Activated gamma-delta T cell treated with anti-CD3 and anti-CD28 coated beads, Interleukin-2, amount 50 U/mL, for 16 hours (primary cell): Measurements from ENCODE around the gene ATF3.

Experiments used
- DNase-seq: peaks from one replicate; pipeline ENCODE4 v3.0.0-alpha.2; 2020; ENCODE audit warnings: low read depth

ATF3 gene, protein sequence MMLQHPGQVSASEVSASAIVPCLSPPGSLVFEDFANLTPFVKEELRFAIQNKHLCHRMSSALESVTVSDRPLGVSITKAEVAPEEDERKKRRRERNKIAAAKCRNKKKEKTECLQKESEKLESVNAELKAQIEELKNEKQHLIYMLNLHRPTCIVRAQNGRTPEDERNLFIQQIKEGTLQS

DNA sequence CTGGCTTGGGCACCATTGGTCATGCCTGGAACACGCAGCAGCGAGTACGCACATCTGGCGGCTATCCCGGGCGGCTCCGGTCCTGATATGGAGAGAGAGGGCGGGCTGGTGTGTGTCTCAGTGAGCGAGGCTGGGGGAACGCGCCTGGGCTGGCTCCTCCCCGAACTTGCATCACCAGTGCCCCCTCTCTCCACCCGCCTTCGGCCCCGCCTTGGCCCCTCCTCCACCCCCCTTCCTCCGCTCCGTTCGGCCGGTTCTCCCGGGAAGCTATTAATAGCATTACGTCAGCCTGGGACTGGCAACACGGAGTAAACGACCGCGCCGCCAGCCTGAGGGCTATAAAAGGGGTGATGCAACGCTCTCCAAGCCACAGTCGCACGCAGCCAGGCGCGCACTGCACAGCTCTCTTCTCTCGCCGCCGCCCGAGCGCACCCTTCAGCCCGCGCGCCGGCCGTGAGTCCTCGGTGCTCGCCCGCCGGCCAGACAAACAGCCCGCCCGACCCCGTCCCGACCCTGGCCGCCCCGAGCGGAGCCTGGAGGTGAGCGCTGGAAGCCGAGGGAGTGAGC, at the start of gene ATF3:
Gene ATF3, plus strand, starts transcription at position 370 of the 567 bp plus-strand sequence. CDS start 6,261 bp downstream, outside the sequence.
- peak; percentile 83 for DNase-seq

DNA sequence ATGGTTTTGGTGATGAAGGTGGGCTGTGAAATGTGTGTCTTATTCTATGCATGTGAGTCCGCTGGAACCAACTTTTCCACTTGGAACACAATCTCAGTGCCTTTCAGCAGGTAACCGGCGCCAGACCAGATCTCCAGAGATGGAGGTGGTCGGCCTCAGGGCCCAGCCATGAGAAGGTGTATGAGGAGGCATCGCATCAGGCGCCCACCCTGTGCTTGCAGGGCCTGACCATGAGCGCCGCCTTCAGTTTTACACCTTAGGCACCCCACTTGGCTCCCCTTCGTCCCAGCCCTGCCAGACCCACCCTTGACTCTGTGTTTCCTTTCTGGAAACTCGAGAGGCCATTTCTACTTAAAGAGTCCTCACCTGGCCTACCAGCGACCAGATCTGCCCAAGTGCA, 48.6 kb upstream of the ATF3 start:
- DNase-seq = no peak

DNA sequence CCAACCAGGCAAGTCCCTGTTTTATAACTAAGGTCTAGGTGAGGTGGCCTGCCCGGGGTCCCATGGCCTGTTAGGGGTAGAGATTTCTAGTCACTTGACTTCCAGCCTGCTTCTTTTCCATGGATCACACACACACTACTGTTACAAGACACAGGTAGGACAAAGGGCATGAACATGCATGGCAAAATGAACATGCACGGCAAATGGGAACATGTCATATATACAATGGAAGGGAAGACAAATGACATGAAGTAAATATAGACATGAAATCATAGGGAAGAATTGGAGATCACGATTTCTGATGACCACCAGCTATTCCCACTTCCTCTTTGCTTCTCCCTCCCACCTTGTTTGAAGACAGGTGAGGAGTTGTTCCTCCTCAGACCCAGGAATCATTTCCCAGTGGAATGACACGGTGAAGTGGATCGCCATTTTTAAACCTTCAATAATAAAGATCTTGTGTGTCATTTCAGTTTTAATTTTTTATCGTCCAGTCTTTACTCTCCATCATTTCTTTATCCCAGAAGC, 47.6 kb upstream of the ATF3 start:
- DNase-seq = no peak

DNA sequence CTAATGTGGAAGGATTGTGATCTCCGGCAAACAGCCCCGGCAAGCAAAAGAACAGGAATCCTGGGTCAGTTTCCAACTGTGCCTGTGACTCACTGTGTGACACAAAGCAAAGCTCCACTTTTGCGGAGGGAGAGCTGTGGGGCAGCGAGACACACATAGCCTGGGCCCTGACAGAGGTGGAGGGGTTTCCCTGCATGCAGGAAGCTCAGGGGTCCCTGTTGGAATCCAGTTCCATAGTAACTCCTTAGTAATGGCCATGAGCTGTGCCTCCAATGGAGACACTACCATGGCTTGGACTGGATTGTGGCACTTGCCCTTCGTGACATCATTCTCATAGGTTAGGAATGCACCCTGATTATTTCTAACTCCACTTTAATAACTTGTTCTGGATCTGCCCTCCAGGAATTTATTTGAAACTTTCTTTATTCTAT, 47.0 kb upstream of the ATF3 start:
- DNase-seq = no peak

DNA sequence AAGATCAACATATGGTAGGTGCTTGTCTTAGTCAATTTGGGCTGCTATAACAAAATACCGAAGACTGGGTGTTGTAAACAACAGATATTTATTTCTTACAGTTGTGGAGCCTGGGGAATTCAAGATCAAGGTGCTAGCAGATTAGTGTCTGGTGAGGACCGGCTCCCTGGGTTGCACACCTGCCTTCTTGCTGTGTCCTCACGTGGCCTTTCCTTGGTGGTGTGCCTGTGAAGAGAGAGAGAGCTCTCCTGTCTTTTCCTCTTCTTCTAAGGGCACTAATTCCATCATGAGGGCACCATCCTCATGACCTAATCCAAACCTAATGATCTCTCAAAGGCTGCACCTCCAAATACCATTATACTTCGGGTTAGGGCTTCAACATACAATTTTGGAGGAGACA, 45.8 kb upstream of the ATF3 start:
- DNase-seq = no peak

DNA sequence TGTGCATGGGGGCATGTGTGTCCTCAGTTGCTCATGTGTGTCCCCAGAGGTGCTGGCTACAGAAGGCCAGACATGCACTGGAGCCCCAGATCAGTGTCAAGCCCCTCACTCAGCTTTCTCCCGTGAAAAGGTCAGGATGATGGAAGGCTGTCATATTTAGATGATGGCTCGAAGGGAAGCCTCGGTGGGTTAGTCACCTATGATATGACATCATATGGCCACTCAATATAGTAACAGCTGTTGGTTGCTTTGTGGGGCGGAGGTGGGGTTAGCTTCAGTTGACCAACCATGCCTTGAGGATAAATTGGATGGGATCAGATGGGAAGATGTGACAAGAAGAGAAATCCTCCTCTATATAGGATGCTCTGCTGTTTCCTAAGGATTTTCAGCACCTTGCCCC, 43.5 kb upstream of the ATF3 start:
- DNase-seq = no peak

DNA sequence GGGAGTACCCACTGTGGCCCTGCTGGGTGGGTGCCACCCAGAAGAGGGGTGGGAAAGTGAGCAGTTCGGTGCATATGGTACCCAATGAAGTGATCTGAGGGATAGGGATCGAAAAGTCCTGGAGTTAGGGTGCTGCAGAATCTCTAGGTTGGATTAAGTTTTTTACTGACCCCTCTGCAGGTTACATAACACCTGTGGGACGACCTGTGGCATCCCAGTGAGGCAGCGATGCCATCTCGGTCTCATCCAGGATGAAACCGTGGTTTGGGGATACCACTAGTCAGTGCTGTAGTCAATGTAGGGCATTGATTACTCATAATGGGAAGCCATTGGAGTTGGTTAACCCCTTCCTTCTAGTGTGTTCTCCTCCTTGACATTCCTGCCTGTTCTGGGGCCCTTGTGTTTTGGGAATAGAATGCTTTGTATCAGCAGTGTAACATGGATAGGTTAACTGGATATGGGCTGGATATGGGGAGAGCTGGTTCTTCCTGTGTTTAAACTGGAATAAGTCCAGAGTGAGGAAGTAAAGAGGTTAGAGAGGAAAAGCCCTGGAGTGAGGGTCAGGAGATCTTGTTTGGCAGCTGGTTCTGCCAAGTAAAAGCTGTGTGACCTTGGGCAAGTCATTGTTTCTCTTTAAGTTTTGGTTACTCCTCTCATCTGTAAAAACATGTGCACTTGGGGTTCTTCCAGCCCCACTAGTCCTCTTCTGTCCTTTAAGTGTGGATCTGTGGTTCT, 42.8 kb upstream of the ATF3 start:
- no peak for DNase-seq

DNA sequence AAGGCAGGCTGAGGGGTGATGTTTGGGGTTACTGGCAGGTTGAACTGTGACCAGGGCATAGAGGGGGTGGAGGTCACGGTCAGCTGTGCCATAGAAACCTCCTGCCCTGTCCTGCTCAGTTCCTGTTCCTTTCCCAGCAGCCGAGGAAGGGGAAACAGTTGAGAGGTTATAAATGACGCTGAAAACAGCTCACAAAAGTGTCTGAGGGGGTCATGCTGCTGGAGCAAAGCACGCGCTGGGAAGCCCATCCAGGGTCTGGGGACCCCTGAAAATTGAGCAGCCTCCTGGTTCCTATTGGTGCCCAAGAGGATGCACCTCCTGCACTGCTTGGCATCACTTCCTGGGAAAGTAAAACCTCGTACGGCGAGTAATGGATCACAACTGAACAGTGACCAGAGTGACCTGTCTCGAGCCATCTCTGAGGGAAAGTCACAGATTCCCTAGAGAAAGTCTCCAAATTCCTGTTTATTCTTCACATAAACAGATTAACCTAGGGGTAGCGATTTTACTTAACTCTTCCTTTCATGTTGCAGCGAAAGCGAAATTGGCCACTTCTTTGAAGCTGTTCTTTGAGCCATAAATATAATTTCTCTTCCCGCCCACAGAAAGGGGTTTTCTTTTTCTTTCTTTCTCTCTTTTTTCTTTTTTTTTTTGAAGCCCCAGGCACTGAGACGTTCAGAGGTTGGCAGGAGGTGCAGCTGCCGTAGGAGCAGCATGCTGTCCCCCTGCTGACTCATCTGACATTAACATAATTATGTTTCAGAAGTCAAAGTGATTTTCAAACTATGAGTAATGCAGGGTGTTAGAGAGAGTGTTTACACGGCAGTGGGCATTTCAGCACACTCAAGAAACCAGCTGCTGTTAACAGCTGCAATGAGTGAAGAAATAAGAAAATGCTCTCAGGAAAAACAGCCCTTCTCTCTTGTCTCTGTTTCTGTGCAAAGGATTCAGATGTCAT, 41.8 kb upstream of the ATF3 start:
- DNase-seq = peak; percentile 50

DNA sequence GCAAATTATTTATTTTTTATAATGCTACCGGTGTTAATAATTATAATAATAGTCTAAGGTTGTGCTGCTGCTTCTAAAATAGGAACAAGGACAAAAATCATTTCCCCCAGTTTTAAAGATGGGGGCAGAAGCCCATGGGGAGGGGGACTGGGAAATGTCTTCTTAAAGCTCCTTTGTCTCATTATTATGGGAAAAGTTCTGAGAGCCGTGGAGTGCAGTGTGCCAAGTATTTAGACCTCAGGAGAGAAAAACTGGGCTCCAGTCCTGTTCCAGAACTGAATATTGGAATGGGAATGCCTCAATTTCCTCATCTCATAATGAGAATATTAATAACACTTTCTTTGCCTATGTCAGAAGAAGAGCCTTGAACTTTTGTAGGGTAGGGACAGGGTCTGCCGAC, 40.9 kb upstream of the ATF3 start:
- no peak for DNase-seq

DNA sequence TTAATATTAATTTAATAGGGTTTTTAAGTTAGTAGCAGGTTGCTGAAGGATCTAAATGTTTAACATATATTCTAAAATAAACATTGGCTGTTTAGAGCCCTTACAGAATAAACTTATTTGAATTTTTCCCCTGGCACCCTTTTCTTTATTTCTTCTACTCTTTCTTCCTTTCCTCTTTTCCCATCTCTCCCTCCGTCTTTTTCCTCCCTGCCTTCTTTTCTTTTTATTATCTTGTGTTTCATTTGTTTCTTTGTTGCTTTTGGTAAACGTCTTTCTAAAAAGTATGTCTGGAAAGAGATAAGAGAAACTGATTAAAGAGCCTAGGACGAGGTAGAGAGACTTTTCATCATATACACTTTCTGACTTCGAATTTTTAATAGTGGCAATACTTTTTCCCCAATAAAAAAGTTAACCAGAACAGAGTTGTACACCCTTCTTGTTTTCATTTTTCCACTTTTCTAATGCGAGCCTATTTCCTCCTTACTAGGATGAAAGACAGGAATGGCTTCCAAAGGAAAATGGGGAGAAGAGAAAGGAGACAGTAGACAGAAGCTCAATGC, 39.5 kb upstream of the ATF3 start:
- DNase-seq = no peak

DNA sequence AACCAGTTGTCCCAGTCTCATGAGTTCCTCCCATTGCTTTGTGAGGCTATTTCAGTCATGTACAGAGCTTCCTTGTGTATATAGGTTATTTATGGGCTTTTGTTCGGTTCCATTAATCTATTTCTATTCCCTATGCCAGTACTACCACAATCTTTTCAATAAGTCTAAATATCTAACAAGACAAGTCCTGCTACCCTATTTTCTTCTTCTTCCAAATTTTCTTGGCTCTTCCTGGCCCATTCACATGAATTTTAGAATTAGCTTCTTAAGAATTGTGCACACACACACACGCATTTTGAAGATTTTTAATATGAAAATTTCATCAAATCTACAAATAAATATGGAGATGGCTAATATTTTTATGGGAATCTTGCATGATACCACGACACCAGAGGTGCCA, 33.8 kb upstream of the ATF3 start:
- DNase-seq = no peak

DNA sequence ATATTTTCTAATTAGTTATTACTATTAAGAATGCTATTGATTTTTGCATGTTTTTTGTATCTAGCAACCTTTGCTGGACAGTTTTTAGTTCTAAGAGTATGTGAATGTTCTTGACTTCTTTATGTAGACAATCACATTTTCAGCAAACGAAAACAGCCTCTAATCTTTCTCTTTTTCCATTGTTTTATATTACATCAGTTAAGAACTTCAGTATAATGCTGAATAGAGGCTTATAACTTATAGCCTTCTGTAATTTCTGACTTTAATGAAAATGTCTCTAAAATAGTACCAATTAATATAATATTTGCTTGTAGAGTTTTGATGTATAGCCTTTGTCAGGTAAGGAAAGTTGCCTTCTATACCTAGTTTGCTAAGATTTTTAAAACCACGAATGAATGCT, 33.2 kb upstream of the ATF3 start:
- no peak for DNase-seq

DNA sequence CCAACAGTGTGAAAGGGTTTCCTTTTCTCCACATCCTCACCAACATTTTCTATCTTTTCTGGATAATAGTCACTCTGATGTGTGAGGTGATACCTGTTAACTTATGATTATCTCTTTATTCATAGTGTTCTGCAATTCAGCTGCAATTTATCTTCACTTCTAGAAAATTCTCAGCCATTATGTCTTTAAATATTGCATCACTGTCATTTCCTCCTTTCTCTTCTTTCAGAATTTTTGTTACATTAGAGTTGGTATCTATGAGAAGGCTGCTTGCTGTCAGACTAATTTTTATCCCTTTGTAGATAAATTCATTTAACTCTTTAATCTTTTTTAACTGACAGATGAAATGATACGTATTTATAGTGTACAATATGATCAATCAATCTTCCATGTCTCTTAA, 30.5 kb upstream of the ATF3 start:
- no peak for DNase-seq

DNA sequence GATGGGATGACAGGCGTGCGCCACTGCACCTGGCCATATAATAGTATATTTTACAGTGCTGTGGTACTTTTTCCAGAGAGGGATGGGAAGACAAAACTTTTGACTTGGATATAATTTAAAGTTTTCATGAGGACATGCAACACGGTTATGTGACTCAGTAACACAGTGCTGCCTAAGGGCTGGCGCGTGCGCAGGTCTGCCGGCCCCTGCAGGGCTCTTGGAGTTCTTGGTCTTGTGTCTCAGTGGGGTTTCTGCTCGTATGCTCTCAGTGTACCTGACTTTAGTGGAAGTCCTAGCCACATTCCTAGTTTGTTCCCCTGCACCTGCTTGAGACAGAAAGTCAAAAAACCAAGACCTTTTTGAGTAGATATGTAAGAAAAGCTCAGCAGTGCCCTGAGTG, 27.5 kb upstream of the ATF3 start:
- DNase-seq = no peak

DNA sequence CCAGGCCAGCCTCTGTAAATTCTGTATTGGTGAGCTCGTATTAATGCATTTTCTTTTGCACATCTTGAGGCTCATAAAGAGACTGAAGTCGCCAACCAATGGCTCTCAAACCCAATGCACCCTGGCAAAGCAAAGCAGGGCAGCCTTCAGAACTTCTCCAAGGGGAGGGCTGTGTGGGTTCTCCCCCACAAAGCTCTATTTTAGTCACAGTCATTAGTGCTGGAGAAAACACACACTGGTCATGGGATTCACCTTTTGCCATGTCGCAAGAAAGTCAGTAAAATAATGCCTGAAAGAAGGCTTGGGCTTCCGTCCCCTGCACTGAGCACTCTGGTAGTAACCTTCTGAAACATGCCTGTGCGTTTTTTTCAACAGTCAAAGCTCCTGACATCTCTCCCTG, 26.3 kb upstream of the ATF3 start:
- DNase-seq = no peak

DNA sequence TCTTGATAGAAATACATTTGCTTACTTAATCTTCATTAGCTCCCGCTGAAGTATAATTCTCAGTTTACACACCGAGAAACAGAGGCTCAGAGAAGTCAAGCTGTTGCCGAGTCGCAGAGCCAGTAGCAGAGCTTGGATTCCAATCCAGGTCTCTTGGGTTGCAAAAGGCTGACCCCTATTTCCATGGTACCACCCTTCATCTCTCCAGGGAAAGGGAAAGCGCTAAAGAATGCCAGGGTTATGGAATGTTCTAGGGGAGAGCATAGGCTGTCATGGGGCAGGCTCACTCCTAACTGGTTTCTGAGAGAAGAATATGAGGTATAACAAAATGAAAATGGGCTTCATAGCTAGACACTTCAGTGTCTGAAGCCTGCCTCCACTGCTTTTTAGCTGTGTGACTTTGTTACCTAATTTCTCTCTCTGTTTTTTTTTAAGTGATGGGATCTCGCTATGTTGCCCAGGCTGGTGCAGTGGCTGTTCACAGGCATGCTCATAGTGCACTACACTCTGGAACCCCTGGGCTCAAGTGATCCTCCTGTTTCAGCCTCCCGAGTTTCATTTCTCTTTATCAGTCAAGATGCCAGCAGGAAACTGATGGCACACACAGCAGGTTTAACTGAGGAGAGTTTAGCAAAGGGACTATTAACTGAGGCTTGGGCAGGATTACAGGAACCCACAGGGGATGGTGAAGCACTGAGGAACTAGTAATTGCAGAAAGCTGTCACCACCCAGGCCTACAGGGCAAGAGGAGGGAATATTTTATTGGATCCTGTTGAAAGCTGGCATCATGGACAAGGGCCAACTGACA, 25.5 kb upstream of the ATF3 start:
- DNase-seq = no peak

DNA sequence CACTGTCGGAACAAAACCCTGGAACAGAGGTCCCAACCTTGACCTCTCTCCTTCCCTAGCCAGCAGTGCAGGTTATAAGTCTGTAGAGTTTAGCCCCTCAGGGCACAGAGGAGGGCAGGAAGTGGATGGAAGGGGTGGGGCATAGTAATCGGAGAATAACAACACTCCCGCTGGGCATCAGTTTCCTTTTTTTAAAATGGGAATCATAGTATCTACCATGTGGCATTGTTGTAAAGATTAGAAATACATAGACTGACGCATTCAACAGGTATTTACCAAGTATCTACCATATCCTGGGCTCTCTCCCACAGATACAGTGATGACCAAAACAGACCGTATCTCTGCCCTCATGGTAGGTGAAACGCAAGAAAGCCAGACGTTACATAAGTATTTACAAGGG, 24.9 kb upstream of the ATF3 start:
- DNase-seq = no peak

DNA sequence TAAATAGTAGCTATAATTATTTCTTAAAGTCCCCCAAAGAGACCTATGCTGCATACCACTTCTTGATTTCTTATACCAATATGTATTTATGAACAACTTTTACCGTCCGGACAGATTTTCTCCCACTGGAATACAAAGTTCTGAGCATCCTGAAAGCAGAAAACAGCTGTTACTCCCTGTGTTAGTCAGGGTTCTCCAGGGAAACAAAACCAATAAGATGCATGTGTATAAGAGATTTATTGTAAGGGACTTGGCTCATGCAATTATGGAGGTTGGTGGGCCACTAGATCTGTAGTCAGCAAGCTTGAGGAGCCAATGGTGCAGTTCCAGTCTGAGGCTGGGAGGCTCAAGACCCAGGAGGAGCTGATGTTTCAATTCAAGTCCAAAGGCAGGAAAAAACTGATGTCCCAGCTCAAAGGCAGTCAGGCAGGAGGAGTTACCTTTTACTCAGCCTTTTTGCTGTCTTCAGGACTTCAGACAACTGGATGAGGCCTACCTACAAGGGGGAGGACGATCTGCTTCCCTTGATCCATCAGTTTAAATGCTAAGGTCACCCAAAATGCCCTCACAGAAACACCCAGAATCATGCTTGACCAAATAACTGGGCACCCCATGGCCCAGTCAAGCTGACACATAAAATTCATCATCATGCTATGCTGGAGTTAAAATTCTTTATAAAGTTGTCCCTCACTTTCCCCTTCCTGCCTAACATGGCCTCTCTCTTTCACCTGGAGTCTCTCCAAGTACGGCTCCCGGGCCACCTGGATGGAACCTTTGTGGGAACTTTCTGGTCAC, 24.3 kb upstream of the ATF3 start:
- DNase-seq = no peak

DNA sequence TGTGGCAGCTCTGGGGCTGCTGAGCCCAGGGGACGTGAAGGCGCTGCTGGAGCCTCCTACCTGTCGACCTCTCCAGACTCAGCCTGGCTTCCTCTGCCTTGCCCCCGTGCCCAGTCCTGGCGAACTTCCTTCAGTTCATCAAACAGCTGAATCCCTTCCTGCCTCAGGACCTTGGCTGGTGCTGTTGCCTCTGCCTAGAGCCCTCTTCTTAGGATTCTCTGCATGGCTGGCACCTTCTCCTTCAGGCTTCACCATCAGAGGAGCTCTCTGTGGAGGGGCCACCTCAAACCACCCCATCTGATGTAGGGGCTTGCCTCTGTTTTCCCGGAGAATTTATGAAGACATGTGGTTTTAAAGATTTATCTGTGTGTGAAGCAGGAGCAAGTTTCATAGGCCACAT, 23.4 kb upstream of the ATF3 start:
- no peak for DNase-seq
